H7 (cell line): ENCODE results near the gene ITK. TPM values are rescaled to one million over a fixed set of nuclear protein-coding genes. Genes with fewer than 3 reads are reported as not detected.

Source experiments
- DNase-seq: peaks from one replicate; pipeline ENCODE4 v3.0.0; 2012
- H3K27me3 ChIP-seq: 2 replicates; pipeline ENCODE4 v1.6.0; 2011; ENCODE audit warnings: mild to moderate bottlenecking, low read length; ENCODE audit not compliant: control insufficient read depth, insufficient read depth
- H3K36me3 ChIP-seq: replicated peaks from 2 replicates; pipeline ENCODE4 v1.5.1; 2011; ENCODE audit warnings: low read length; ENCODE audit not compliant: control insufficient read depth, insufficient read depth
- H3K4me3 ChIP-seq: 2 replicates; pipeline ENCODE4 v1.5.1; 2011; ENCODE audit warnings: low read depth, mild to moderate bottlenecking, control low read depth, low read length, moderate library complexity; ENCODE audit not compliant: insufficient read depth
- total RNA-seq: library from RNA; depleted of rRNA; stranded (reverse); fragments of >200 nt; shearing (Covaris generic); gene quantifications from 2 replicates; pipeline ENCODE4 v1.2.3, GENCODE V29; 2014

ITK gene
- total RNA-seq, 1 experiment from 2014 or later = 0.03 TPM

GRCh38 chr5:157213527-157214243 lies 33.0 kb downstream of the ITK start:
- H3K4me3 ChIP-seq = no peak overlapping the region
- no peaks in the 10 kb centered on the region for H3K36me3 ChIP-seq
- no peak for DNase-seq
- H3K27me3 ChIP-seq = no peaks in the 10 kb centered on the region

- DNase-seq = no peak
- Histone ChIP-seq H3K27me3 (no peaks in the 10 kb centered on the region), H3K4me3 (no peak overlapping the region), H3K36me3 (no peaks in the 10 kb centered on the region)
These were observed 33.8 kb downstream of the ITK start for GRCh38 chr5:157214415-157214814.

GRCh38 chr5:157214861-157215513 lies 34.3 kb downstream of the ITK start:
- no peak overlapping the region for H3K4me3 ChIP-seq
- no peaks in the 10 kb centered on the region for H3K27me3 ChIP-seq
- no peak for DNase-seq
- no peaks in the 10 kb centered on the region for H3K36me3 ChIP-seq

- Histone ChIP-seq H3K27me3 (no peaks in the 10 kb centered on the region), H3K36me3 (no peaks in the 10 kb centered on the region), H3K4me3 (no peak overlapping the region)
- no peak for DNase-seq
These were observed 35.0 kb downstream of the ITK start for GRCh38 chr5:157215514-157216167.

GRCh38 chr5:157216391-157217142 lies 35.9 kb downstream of the ITK start:
- no peaks in the 10 kb centered on the region for H3K27me3 ChIP-seq
- H3K4me3 ChIP-seq = no peak overlapping the region
- no peak for DNase-seq
- H3K36me3 ChIP-seq = no peaks in the 10 kb centered on the region

GRCh38 chr5:157217289-157218024 lies 36.8 kb downstream of the ITK start:
- DNase-seq = no peak
- Histone ChIP-seq H3K4me3 (no peak overlapping the region), H3K36me3 (no peaks in the 10 kb centered on the region), H3K27me3 (no peaks in the 10 kb centered on the region)

GRCh38 chr5:157219491-157220271 lies 39.0 kb downstream of the ITK start:
- Histone ChIP-seq H3K4me3 (no peak overlapping the region), H3K27me3 (no peaks in the 10 kb centered on the region), H3K36me3 (no peaks in the 10 kb centered on the region)
- no peak for DNase-seq

- DNase-seq = no peak
- no peaks in the 10 kb centered on the region for H3K36me3 ChIP-seq
These were observed 41.3 kb downstream of the ITK start for GRCh38 chr5:157221959-157222358.

GRCh38 chr5:157222506-157223230 lies 42.0 kb downstream of the ITK start:
- no peaks in the 10 kb centered on the region for H3K27me3 ChIP-seq
- DNase-seq = no peak
- no peaks in the 10 kb centered on the region for H3K36me3 ChIP-seq
- no peak overlapping the region for H3K4me3 ChIP-seq

More at GRCh38 chr5:157221959-157222358, 41.3 kb downstream of the ITK start:
- H3K27me3 ChIP-seq = no peaks in the 10 kb centered on the region
- H3K4me3 ChIP-seq = no peak overlapping the region

- DNase-seq = no peak
- H3K27me3 ChIP-seq = no peaks in the 10 kb centered on the region
- H3K36me3 ChIP-seq = no peaks in the 10 kb centered on the region
- H3K4me3 ChIP-seq = no peak overlapping the region
These were observed 45.1 kb downstream of the ITK start for GRCh38 chr5:157225469-157226422.

GRCh38 chr5:157230610-157231009 lies 50.0 kb downstream of the ITK start:
- H3K27me3 ChIP-seq = no peaks in the 10 kb centered on the region
- no peaks in the 10 kb centered on the region for H3K36me3 ChIP-seq
- H3K4me3 ChIP-seq = no peak overlapping the region
- DNase-seq = no peak

- no peaks in the 10 kb centered on the region for H3K27me3 ChIP-seq
- no peaks in the 10 kb centered on the region for H3K36me3 ChIP-seq
- DNase-seq = no peak
- H3K4me3 ChIP-seq = no peak overlapping the region
These were observed 52.1 kb downstream of the ITK start for GRCh38 chr5:157232706-157233105.
